ENCODE measurements around the gene TBC1D23. TPM values are rescaled to one million over a fixed set of nuclear protein-coding genes. Genes with fewer than 3 reads are reported as not detected.
A peak's percentile ranks its signal among the peaks of the same experiment; 100 is the strongest.
"Not testable (repeated sequence)": the region's sequence is repeated elsewhere in the genome, so short reads cannot be mapped to it uniquely, and the experiment has no call there.

TBC1D23 gene
- total RNA-seq, 2 donors from 2014 or later, result 18.3 to 23.6 TPM

DNA sequence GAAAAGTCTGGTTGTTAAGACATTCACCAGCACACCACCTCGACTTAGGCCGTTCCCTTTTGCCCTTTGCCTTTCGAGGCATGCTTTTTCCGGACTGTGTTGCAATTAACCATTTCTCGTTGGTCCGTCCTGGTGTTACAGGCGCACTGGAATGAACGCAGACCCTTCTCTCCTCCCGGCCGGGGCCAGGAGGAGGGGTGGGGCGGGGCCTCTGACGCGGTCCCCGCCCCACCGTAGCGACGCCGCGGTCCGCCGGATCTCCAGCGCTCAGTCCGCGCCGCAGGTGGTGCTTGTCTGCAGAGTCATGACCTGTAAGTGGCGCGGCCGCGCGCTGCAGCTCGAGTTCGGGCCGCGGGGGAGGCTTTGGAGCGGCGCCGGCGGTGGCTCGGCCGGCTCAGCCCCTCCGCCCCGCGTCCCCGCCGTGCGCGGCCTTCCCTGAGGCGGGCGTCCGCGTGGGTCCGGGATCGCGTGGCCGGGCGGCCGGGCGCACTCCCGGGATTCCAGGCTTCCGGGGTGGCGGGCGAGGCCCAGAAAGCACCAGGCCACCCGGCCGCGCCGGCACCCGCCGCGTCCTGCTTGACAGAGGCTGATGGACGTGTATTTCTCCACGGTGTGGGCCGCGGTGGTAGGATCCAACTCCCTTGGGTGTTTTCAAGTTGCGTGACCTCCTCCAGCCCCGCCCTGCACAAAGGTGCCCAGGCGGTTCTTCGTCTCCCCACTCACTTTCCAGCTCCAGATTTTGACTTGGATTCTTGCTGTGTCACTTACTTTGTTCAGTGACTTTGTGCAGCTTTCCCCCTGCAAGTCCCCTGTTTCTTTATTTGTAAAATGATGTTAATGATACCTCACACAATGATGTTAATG, 73.9 kb downstream of the TBC1D23 start, which contains the start of gene NIT2:
Gene NIT2, plus strand, starts transcription at position 270 of the 864 bp plus-strand sequence. Its CDS starts 35 bp downstream, at position 305.
- DNase-seq (ENCODE audit: low spot score), result peak; percentile 77
- Histone ChIP-seq H3K9me3 (no peaks in the 10 kb centered on the region), H3K27me3 (replicated peaks; ENCODE audit: insufficient read depth) (no peaks in the 10 kb centered on the region), H3K4me1 (replicated peaks) (no peaks in the 10 kb centered on the region), H3K36me3 (no peaks in the 10 kb centered on the region), H3K27ac (peak within 1 kb of the TSS; percentile 79 to 82), H3K4me3 (peak within 1 kb of the TSS; percentile 61 to 77)
- WGBS, result 1% methylated on average over 38 of the region's 77 CpGs
- intact Hi-C loops (cut with DNase I), result loop anchor here (10.0 kb wide), 1 partner anchor 70 kb away; the partner anchor contains the start of genes LNP1 and TOMM70
- TF ChIP-seq, protein P1, sequence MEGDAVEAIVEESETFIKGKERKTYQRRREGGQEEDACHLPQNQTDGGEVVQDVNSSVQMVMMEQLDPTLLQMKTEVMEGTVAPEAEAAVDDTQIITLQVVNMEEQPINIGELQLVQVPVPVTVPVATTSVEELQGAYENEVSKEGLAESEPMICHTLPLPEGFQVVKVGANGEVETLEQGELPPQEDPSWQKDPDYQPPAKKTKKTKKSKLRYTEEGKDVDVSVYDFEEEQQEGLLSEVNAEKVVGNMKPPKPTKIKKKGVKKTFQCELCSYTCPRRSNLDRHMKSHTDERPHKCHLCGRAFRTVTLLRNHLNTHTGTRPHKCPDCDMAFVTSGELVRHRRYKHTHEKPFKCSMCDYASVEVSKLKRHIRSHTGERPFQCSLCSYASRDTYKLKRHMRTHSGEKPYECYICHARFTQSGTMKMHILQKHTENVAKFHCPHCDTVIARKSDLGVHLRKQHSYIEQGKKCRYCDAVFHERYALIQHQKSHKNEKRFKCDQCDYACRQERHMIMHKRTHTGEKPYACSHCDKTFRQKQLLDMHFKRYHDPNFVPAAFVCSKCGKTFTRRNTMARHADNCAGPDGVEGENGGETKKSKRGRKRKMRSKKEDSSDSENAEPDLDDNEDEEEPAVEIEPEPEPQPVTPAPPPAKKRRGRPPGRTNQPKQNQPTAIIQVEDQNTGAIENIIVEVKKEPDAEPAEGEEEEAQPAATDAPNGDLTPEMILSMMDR (IDR thresholded peaks at IDR 0.05), result peak in 1 of 4 experiments; percentile 24
- TF ChIP-seq POLR2AphosphoS5 (IDR thresholded peaks at IDR 0.05) (peak; percentile 13), POLR2A (IDR thresholded peaks at IDR 0.05) (peak; percentile 58)

DNA sequence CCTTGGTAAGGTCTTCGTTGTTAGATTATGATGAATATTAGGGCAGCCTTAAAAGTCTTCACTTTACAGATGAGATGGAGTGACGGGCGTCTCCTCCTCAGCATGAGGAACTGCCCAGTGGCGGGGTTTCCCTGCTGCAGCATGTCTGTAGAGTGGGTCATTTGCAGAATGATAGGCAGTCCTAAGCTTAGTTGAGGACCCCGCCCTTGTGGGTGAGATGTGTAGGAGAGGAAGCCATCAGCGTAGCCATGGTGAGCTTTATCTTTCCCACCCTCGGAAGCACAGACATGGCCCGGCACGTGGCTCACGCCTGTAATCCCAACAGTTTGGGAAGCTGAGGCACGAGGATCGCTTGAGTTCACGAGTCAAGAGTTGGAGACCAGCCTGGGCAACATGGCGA, 74.6 kb downstream of the TBC1D23 start:
- DNase-seq (ENCODE audit: low spot score), result no peak
- intact Hi-C loops (cut with DNase I), result loop anchor here (10.0 kb wide), 1 partner anchor 69 kb away; the partner anchor contains the start of genes LNP1 and TOMM70
- Histone ChIP-seq H3K4me1 (replicated peaks) (no peaks in the 10 kb centered on the region), H3K36me3 (no peaks in the 10 kb centered on the region), H3K27me3 (replicated peaks; ENCODE audit: insufficient read depth) (no peaks in the 10 kb centered on the region), H3K4me3 (peak overlapping the region; percentile 61 to 77), H3K9me3 (no peaks in the 10 kb centered on the region), H3K27ac (peak overlapping the region in 1 of 2 donors; percentile 82)
- no peak for TF ChIP-seq POLR2A (IDR thresholded peaks at IDR 0.05)
- TF ChIP-seq, protein P1 (IDR thresholded peaks at IDR 0.05), result no peak
- no peak for TF ChIP-seq POLR2AphosphoS5 (IDR thresholded peaks at IDR 0.05)
- WGBS, result 79% methylated on average over 14 of the region's 14 CpGs

DNA sequence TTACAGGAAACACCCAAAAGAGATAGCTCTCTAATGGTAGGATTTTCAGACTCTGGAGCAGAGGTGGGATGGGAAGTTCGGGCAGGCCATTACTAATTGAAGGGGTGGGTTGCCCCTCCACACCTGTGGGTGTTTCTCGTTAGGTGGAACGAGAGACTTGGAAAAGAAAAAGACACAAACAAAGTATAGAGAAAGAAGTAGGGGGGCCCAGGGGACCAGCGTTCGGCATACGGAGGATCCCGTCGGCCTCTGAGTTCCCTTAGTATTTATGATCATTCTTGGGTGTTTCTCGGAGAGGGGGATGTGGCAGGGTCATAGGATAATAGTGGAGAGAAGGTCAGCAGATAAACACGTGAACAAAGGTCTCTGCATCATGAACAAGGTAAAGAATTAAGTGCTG, 75.4 kb downstream of the TBC1D23 start:
- not testable (repeated sequence) for H3K4me3 ChIP-seq; H3K36me3 ChIP-seq; H3K9me3 ChIP-seq; DNase-seq (ENCODE audit: low spot score); H3K4me1 ChIP-seq (replicated peaks); H3K27ac ChIP-seq; H3K27me3 ChIP-seq (replicated peaks; ENCODE audit: insufficient read depth)
- intact Hi-C loops (cut with DNase I), result loop anchor here (10.0 kb wide), 1 partner anchor 69 kb away; the partner anchor contains the start of genes LNP1 and TOMM70
- 94% methylated on average over 10 of the region's 10 CpGs for WGBS

DNA sequence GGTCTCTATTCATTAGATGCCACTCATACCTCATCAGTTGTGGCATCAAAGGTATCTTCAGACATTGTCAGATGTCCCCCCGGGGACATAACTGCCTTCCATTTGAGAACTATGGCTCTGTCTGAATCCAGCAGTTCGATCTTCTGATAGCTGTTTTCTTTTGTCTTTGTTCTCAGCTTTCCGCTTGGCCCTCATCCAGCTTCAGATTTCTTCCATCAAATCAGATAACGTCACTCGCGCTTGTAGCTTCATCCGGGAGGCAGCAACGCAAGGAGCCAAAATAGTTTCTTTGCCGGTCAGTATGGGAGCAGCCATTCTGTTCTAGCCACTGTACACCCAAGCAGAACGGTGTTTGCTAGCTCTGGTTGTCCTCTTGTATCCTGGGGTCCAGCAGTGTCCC, 78.1 kb downstream of the TBC1D23 start:
- H3K4me1 ChIP-seq (replicated peaks), result no peaks in the 10 kb centered on the region
- no peak overlapping the region for H3K27ac ChIP-seq
- TF ChIP-seq POLR2A (IDR thresholded peaks at IDR 0.05) (no peak), POLR2AphosphoS5 (IDR thresholded peaks at IDR 0.05) (no peak)
- TF ChIP-seq, protein P1 (IDR thresholded peaks at IDR 0.05), result no peak
- 84% methylated on average over 10 of the region's 10 CpGs for WGBS
- H3K36me3 ChIP-seq, result no peaks in the 10 kb centered on the region
- no peaks in the 10 kb centered on the region for H3K27me3 ChIP-seq (replicated peaks; ENCODE audit: insufficient read depth)
- H3K9me3 ChIP-seq, result no peaks in the 10 kb centered on the region
- intact Hi-C loops (cut with DNase I), result loop anchor here (10.0 kb wide), 1 partner anchor 66 kb away; the partner anchor contains the start of genes LNP1 and TOMM70
- H3K4me3 ChIP-seq, result no peak overlapping the region
- no peak for DNase-seq (ENCODE audit: low spot score)

DNA sequence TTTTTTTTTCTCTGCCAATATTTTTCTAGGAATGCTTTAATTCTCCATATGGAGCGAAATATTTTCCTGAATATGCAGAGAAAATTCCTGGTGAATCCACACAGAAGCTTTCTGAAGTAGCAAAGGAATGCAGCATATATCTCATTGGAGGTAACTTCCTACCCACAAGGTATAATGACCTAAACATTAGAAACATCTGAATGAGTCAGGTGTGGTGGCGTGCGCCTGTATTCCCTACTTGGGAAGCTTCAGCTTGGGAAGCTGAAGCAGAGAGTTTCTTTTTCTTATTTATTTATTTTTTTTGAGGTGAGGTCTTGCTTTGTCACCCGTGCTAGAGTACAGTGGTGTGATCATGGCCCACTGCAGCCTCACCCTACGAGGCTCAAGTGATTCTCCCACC, 79.0 kb downstream of the TBC1D23 start:
- Histone ChIP-seq H3K27me3 (replicated peaks; ENCODE audit: insufficient read depth) (no peaks in the 10 kb centered on the region), H3K4me3 (no peak overlapping the region), H3K4me1 (replicated peaks) (no peaks in the 10 kb centered on the region), H3K36me3 (no peaks in the 10 kb centered on the region), H3K27ac (no peak overlapping the region), H3K9me3 (no peaks in the 10 kb centered on the region)
- 96% methylated on average over 5 of the region's 5 CpGs for WGBS
- no peak for DNase-seq (ENCODE audit: low spot score)
- TF ChIP-seq POLR2A (IDR thresholded peaks at IDR 0.05) (no peak), POLR2AphosphoS5 (IDR thresholded peaks at IDR 0.05) (no peak)
- TF ChIP-seq, protein P1 (IDR thresholded peaks at IDR 0.05), result no peak
- intact Hi-C loops (cut with DNase I), result loop anchor here (10.0 kb wide), 1 partner anchor 65 kb away; the partner anchor contains the start of genes LNP1 and TOMM70
